H1 (cell line): ENCODE measurements around the gene COL16A1. TPM values are rescaled to one million over a fixed set of nuclear protein-coding genes. Genes with fewer than 3 reads are reported as not detected.

Experiments
- CHD7 ChIP-seq: fragments of 300-600 bp; sonication (generic); IDR thresholded peaks from 2 replicates; pipeline ENCODE4 v1.7.1; 2012; ENCODE audit warnings: low read length, moderate library complexity, mild to moderate bottlenecking, inconsistent platforms; ENCODE audit not compliant: insufficient replicate concordance
- KDM5A ChIP-seq: fragments of 200-600 bp; IDR thresholded peaks from 2 replicates; pipeline ENCODE4 v1.7.1; 2012; ENCODE audit warnings: mild to moderate bottlenecking, low read length, inconsistent platforms, mixed read lengths
- POLR2AphosphoS5 ChIP-seq: IDR thresholded peaks from 2 replicates; pipeline ENCODE4 v1.6.1; 2011; ENCODE audit warnings: low read depth, low read length
- RNF2 ChIP-seq: fragments of 200-900, 300-1000 bp; sonication (generic); IDR thresholded peaks from 2 replicates; pipeline ENCODE4 v1.7.1; 2016; ENCODE audit warnings: borderline replicate concordance, low read depth, mild to moderate bottlenecking, antibody characterized with exemption, low read length; ENCODE audit not compliant: poor library complexity, severe bottlenecking; ENCODE audit errors: missing control alignments
- SP4 ChIP-seq: IDR thresholded peaks from 2 replicates; pipeline ENCODE4 v1.6.1; 2012; ENCODE audit warnings: low read length, inconsistent platforms
- YY1 ChIP-seq: IDR thresholded peaks from 2 replicates; pipeline ENCODE4 v1.6.1; 2011; ENCODE audit warnings: low read depth, mild to moderate bottlenecking, low read length
- polyA plus RNA-seq, 7 experiments: library from polyadenylated mRNA; depleted of rRNA in 3 of 7; stranded (reverse) in 5 of 7; unstranded in 2 of 7; fragments of >200 nt in 5 of 7; fragments of 200-250 nt in 2 of 7; gene quantifications; 1 replicate in 5 of 7; 2 replicates in 1 of 7; 4 replicates in 1 of 7; pipeline versions ENCODE4 v1.2.1 to v1.2.3, GENCODE V29; 2011 to 2013; ENCODE audit warnings: missing spikeins in 2 of 7, mixed read lengths in 2 of 7
- total RNA-seq: library from RNA; stranded (reverse); fragmentation: NEBNext Ultra II Directional; extraction: Animal tissue kit (Norgen Biotek cat#: 25700); gene quantifications from 2 replicates; pipeline ENCODE4 v1.2.1, GENCODE V29; 2021

COL16A1 gene
- total and polyA plus RNA-seq, 2 of the 8 experiments (the other 6 are each of a cell fraction or from before 2014, with no cell fraction given) = 2.0 to 10.5 TPM

DNA sequence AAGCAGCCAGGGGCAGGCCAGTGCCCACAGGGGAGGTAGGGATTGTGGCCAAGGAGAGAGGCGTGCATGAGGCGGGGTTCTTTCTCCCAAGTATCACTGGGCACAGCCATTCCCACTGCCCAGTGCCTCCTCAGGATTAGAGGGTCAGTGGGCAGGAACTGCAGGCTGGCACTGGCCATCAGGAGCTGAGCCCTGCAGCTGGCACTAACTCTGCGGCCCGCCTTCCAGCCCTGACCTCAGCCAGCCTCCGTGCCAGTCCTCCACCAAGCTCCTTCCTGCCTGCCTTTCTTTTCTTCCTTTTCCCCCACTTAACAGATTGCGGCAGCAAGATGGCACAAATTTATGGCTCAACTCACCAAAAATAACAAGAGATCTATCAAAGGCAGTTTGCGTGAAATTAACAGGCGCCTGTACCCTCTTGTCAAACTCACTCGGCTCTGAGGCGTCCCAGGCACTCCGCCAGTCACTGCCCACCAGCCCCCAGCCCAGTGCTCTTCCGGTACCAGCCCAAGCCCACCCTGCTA lies 49.2 kb upstream of the COL16A1 start (continued):
- no peak for TF ChIP-seq KDM5A
- no peak for TF ChIP-seq SP4
- TF ChIP-seq POLR2AphosphoS5 = no peak
- no peak for TF ChIP-seq CHD7
- no peak for TF ChIP-seq RNF2
- no peak for TF ChIP-seq YY1
